ENCODE results near the gene PPP2R2B.

DNA sequence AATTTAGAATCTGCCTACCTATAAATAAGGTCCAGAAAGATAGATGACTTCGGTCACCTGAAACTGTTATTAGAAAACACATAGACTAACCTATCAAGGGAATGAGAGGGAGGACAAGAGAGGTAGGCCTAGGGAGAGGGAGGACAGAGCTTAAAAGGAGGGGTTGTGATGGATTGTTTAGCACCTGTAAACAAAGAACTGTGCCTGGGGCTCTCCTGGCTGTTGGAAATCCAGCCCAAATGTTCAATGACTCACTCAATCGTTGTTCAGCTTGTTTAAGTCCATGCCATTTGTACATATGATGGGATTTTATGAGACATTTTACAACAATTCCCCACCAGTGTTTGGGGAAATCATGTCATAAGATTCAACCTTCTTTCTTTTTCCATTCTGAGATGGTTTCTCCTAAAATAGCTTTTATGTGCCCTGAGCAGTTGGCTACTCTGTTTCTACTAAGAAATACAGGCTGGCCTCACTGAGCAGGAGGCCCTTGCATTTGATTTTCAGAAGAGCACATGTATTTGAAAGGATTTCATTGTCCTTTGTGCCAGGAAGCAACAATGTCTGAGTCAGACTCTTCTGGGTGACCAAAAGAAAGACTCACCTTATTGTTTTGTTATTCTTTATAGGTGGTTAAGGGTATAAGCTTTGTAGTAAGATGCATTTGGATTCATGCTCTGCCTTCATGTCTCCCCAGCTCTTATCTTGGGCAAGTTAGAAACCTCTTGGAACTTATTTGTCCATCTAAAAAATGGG is 314.4 kb downstream of the PPP2R2B start:
- TF ChIP-seq POLR2A (IDR thresholded peaks at IDR 0.05; ENCODE audit: low read length) (no peak), GATA1 (IDR thresholded peaks at IDR 0.05; ENCODE audit: low read depth, low read length) (no peak)

Measured in erythroblast (primary cell).